GM21360 (cell line): ENCODE results near the gene PPP1R13B.
A peak's percentile ranks its signal among the peaks of the same experiment; 100 is the strongest.
"Not testable (repeated sequence)": the region's sequence is repeated elsewhere in the genome, so short reads cannot be mapped to it uniquely, and the experiment has no call there.

Source experiments
- ATAC-seq: cut with Tn5 transposase; IDR thresholded peaks from one replicate; pipeline ENCODE4 v1.9.1; 2021; ENCODE audit warnings: mild to moderate bottlenecking, moderate library complexity; ENCODE audit not compliant: unreplicated experiment

Gene PPP1R13B

GRCh38 chr14:103861413-103862392, 14.3 kb upstream of the PPP1R13B start:
- no peak for ATAC-seq

- no peak for ATAC-seq
Observed at GRCh38 chr14:103859416-103860202, 12.2 kb upstream of the PPP1R13B start.

- ATAC-seq, result no peak
Observed at GRCh38 chr14:103858063-103858781, 10.8 kb upstream of the PPP1R13B start.

GRCh38 chr14:103857256-103857655, 9.9 kb upstream of the PPP1R13B start:
- ATAC-seq, result no peak

- ATAC-seq, result no peak
Observed at GRCh38 chr14:103856607-103857006, 9.2 kb upstream of the PPP1R13B start.

GRCh38 chr14:103856105-103856504, 8.7 kb upstream of the PPP1R13B start:
- no peak for ATAC-seq

- ATAC-seq, result no peak
Observed at GRCh38 chr14:103855734-103856095, 8.3 kb upstream of the PPP1R13B start.

- ATAC-seq, result no peak
Observed at GRCh38 chr14:103854822-103855733, 7.7 kb upstream of the PPP1R13B start.

GRCh38 chr14:103854017-103854808, 6.8 kb upstream of the PPP1R13B start:
- ATAC-seq, result no peak

- no peak for ATAC-seq
Observed at GRCh38 chr14:103849151-103849886, 1.9 kb upstream of the PPP1R13B start.

GRCh38 chr14:103848175-103849077, 1.1 kb upstream of the PPP1R13B start:
- ATAC-seq, result no peak

GRCh38 chr14:103846543-103847450, 578 bp downstream of the PPP1R13B start:
- ATAC-seq, result peak; percentile 26

GRCh38 chr14:103846097-103846496, 1.3 kb downstream of the PPP1R13B start:
- ATAC-seq, result no peak

- no peak for ATAC-seq
Observed at GRCh38 chr14:103845327-103845726, 2.0 kb downstream of the PPP1R13B start.

GRCh38 chr14:103841265-103841664, 6.1 kb downstream of the PPP1R13B start:
- not testable (repeated sequence) for ATAC-seq

- no peak for ATAC-seq
Observed at GRCh38 chr14:103840014-103840413, 7.4 kb downstream of the PPP1R13B start.

- no peak for ATAC-seq
Observed at GRCh38 chr14:103839579-103839978, 7.8 kb downstream of the PPP1R13B start.
